ENCODE results near the gene SUSD5.
"Not testable (repeated sequence)": the region's sequence is repeated elsewhere in the genome, so short reads cannot be mapped to it uniquely, and the experiment has no call there.

Gene SUSD5

DNA sequence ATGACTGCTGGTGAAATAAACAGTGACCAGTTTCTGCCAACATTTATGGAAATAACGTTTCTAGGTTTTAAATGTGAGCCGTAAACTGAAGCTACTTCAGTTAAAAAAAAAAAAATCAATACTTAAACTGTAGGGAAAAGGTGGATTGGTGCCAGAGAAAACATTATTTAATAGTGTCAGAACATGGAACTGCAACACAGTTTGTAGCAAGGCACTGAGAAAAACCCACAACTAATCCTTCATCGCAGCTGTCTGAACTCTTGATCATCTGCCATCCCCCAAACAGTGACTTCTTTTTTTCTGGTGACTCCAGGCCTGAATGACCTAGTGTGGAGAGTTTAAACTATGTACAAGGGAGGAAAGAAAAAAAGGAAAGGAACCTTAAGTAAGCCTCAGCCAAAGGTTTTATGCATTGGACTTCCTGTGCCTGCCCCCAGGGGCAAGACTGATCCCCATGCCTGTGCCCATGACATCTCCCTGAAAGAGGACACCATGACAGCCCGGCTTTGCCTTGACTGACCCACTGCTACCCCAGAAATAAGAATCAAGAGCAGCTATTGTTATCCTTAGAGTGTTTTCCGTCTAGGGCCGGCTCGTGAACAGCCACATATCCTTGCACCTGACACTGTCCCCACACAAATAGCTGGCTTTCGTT is 71.7 kb downstream of the SUSD5 start:
- no peak for DNase-seq

DNA sequence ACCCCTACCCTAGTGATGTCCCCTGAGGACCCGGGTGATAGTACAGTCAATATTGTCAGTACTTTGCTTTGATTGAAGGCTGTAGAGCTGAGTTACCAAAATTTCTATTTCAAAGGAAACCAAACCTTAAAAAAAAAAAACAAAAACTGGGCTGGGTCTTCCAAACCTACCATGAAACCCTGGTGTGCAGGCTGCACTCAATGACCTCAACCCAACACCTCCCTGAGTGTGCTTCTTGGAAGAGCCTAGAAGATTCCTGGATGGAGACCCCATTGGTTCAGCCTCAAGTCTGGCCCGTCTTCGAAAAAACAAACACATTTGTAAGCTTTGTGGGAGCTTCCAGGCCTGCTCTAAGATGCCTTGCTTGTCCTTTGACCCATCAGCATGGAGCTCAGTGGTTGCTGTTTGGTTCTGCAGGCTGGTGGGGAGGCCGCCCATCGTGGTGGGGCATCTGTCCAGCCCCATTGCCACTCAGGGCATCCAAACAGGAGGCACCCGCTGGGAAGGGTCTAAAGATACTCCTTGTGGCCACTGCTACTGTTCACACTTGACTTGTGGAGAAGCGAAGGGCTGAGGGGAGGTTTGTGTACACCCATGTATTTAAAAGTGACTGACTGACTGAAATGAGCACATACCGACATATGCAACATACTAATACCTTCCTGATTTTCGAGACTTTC is 72.6 kb downstream of the SUSD5 start:
- no peak for DNase-seq

DNA sequence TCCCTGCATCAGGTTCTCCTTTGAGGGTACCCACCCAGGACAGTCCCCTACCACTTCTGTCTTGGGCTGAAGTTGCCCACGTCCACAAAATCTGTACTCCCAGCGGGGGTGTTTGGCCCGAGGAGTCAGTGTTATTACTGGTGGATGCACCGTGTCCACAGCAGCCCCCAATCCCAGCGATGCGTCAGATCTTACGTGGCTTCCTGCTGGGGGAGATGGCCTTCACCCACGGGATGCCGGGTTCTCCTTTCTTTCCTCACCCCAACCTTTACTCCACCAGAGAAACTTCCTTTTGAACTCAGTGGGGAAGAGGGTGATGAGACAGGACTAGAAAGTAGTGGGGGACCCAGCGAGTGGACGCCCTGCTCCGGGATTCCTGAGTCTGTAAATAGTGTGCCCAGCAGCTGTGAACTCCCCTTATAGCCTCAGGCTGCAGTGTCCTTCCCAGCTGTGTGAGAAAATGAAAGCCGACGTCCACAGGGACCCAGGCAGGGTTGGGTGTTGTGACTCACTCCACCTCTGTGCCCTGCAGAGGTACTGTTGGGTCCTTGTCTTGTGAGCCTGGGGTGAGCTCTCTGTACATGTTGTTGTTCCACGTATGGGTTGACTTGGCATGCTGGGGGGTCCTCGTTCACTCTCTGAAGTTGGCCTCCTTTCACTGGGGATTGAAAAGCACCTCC is 73.2 kb downstream of the SUSD5 start:
- no peak for DNase-seq

DNA sequence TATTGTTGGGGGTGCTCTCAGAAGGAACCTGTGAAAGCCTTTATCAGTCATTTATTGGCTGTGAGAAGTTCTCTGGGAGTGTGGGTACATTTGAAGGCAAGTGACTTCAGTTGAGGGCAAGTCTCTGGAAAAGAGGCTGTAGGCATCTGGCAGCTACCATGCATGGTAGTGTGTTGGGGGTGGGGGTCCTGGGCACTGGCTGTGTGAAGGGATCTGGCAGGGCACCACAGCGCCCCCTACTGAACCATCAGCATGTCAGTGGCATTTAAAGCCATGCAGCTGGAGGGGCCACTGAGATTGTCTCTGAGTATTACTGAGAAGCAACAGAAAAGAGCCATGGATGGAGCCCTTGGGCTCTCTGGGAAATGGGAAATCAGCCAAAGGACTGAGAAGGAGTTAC is 74.2 kb downstream of the SUSD5 start:
- DNase-seq = no peak

DNA sequence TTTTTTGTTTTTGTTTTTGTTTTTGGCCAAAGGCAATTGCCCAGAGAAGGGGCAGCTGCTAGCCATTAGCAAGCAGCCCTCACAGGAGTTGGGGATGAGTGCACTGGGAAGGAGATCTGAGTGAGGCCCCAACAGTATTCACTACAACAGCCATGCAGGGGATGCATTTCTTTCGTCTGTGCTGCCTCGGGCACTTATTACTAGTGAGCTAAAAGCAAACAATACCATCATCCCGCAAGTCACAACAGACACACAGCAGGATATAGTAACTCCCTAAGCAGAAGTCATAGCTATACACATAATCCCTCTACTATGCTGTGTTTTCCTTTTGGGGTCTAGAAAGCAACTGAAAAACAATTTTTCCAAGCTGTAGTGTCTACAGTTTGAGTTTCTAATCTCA is 77.6 kb downstream of the SUSD5 start:
- DNase-seq = no peak

DNA sequence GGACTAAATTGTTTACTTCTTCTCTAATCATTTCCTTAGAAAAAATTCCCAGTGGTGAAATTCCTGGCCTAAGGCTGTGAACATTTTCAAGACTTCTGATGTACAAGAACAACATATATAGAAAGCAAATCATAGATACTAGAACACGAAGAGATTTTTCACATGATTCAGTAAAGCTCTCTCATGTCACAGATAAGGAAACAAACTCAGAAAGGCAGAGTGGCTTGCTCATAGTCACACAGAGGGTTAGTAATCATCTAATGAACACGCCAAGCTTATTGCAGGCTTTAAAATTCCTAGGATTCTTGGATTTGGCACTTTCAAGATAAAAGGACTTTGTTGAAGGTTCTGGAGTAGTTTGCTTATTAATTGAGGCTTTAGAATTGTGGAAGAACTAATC is 78.6 kb downstream of the SUSD5 start:
- DNase-seq = no peak

DNA sequence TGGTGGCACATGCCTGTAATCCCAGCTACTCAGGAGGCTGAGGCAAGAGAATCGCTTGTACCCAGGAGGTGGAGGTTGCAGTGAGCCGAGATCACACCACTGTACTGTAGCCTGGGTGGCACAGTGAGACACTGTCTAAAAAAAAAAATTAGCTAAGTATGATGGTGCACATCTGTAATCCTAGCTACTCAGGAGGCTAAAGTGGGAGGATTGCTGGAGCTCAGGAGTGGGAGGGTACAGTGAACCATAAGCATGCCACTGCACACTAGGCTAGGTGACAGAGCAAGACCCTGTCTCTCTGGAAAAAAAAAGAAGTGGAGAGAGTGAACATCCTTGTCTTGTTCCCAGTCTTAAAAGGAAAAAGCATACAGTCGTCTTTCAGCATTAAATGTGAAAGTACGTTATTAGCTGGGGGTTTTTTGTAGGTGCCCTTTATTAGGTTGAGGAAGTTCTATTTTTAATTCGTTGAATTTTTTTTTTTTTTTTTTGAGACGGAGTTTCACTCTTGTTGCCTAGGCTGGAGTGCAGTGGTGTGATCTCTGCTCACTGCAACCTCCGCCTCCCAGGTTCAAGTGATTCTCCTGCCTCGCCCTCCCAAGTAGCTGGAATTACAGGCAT is 79.5 kb downstream of the SUSD5 start:
- not testable (repeated sequence) for DNase-seq

DNA sequence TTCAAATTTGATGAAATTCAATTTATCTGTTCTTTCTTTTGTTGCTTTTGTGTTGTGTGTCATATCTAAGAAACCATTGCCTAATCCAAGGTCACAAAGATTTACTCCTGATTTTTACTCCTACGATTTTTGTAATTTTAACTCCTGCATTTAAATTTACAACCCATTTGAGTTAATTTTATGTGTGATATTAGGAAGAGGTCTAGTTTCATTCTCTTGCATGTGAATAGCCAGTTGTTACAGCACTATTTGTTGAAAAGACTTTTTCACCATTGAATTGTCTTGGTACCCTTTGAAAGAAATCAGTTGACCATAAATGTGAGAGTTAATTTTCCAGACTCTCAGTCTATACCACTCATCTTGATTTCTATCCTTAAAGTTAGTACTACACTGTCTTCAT is 80.9 kb downstream of the SUSD5 start:
- no peak for DNase-seq

DNA sequence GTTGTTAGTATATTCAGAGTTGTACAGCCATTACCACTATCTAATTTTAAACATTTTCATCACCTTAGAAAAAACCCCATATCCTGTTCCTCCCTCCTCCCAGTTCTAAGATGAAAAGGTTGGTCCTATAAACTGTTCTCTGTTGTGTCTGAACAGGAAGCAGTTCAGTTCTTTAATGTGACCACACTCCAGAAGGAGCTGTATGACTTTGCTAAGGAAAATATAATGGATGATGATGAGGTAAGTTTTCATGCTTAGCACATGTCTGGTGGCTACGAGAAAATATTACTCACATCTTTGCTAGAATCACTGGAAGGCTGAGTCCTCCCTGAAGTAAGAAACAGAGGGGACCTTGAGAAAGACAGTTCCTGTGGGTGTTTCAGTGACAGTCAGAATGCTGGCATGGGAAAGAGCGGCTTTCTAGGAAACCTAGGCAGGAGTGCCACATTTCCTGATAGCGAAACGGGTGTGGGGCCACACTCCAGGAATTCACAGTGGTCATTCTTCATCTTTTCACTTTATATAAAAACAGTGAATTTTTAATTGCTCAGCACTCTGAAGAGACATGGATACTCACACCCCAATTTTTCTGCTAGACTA is 84.5 kb downstream of the SUSD5 start:
- no peak for DNase-seq

DNA sequence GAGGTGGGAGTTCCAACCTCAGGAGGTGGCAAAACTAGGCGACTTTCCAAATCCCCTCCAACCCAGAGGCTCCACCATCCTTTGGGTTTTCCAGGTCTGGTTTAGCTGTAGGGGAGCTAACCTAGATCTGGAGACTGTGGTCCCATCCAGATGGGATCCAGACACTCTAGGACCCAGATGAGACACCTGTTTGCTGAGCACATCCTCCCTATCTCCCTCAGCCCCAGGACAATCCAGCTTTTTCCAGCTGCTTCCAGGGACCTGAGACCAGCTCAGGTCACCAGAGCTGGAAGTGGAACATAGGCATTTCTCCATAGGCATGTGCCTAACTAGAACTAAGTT is 86.6 kb downstream of the SUSD5 start:
- no peak for DNase-seq

DNA sequence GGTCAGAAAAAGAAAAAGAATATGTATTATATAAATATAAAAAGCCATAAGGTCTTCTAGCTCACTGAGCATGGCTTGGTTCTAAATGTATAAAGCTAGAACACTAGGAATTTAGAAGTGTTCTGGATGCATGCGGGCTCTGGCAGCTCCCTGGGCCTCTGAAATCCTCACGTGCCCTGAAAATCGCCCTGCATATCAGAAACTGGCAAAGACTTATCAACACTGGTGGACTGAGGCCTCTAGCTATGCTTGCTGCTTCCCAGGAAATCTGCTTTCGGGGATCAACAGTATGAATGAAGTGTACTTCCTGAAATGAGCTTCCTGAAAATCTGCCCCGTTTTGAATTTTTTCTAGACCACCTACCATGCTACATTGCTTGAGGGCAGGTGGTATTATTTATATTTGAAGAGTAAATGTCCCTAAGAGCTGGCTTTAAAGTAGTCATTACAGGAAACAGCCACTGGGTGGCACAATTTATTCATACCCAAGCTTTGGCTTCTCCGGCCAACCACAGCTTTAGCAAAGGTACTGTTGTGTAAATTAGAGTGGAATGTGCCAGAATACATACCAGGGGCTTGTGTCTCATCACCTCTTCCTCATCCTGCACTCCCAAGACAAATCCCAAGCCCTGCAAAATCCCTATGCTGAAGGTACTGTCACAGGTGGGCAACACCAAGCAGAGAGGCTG is 87.1 kb downstream of the SUSD5 start:
- peak; percentile 0 for DNase-seq

DNA sequence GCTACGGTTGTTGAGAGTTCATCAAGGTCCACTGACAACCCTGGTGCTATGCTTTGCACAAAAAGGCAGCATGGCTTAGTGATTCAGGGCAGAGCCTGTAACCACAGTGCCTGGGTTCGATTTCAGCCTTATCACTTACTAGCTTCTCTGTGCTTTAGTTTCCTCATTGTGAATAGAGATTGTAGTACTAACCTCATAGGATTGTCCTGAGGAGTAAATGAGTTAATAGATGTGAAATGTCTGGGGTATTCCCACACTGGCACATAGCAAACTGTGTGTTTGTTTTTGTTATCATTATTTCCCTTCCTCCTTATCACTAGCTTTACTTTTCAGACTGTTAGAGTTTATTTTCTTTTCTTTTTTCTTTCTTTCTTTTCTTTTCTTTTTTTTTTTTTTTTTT is 88.5 kb downstream of the SUSD5 start:
- no peak for DNase-seq

DNA sequence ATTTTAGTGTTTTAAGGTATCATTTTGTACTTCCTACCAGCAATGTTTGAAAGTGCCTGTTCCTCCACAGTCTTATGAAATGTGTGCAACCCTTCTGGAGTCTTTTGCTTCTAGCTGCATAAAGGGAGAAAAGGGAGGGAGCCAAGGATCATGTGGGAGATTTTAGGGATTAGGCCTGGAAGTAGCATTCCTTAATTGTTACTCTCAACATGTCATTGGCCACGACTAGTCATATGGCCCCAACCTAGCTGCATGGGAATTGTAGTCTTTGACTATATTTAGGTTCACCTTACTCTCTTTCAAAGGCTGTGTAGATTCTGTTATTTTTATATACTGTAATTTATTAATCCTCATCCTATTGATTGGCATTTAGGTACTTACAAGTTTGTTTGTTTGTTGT is 89.9 kb downstream of the SUSD5 start:
- DNase-seq = no peak

DNA sequence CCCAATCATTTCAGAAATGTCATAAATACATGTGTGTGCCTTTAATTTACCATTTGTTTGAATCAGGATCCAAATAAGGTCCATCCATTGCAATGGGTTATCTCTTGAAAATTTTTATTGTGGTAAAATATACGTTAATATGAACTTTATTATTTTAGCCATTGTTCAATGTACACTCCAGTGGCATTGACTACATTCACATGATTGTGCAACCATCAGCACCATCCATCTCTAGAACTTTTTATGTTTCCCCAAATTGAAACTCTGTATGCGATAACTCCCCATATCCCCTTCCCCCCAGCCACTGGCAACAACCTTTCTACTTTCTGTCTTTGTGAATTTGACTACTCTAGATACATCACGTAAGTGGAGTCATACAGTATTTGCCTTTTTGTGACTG is 92.8 kb downstream of the SUSD5 start:
- DNase-seq = no peak

DNA sequence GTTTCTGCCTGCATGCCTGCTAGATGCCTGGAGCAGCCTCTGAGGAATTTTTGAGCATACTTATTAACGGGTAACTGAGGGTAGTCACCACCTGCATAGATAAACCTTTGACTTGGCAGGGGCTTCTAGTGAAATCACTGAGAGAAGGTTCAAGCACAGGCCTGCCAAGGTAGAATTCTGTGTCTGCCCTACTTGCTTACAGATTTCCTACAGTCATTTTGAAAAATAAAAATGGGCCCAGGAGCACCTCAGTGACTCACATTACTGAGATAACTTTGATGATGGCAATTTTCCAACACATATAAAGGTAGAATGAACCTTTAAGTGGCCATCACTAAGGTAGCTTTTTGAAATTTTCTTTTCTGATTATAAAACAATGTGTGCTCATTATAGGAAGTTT is 94.0 kb downstream of the SUSD5 start:
- no peak for DNase-seq

DNA sequence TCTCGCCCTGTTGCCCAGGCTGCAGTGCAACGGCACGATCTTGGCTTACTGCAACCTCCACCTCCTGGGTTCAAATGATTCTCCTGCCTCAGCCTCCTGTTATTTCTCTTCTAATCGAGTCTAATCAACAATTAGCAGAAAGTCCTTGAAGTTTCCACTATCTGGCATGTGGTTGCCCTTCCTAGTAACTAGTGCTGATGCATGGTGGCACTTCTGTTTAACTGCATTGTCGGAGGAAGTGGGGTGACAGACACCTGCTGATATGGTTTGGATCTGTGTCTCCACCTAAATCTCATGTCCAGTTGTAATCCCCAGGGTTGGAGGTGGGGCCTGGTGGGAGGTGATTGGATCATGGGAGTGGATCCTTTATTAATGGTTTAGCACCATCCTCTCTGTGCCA is 95.6 kb downstream of the SUSD5 start:
- no peak for DNase-seq

DNA sequence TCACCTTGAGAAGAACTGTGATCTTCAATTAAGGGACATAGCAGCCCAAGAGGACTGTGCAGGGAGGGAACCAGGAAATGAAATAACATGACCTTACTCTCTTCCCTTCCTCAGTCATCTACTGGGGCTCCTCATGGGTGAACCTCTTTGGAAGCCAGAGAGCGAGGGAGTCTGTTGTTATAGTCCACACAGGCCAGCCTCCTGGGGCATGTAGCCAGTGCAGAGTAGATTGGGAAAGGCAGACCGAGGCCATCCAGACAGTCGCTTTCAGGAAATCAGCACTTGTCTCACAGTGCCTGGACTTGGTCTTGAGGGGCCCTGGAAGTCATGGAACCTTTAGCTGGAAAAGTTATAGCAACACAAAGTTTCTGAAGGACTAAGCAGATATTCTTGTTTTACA is 98.7 kb downstream of the SUSD5 start:
- no peak for DNase-seq

DNA sequence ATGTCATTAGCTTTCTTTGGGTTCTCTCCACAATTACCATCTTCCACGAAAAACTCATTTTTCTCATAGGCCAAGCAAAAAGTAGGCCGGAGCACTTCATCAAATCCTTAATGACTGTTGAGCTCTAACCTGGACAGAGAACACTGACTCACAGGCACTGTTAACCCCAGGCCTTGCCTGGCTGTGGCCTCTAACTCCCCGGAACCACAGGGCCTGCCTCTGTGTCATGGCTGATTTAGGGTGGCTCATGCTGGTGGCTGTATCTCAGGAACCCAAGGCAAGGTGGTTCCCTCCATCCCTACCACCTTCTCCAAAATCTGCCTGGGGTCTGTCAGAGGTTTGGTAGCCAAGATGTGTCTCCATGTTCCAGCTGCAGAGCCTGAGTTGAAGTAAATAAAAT is 101.1 kb downstream of the SUSD5 start:
- DNase-seq = no peak

DNA sequence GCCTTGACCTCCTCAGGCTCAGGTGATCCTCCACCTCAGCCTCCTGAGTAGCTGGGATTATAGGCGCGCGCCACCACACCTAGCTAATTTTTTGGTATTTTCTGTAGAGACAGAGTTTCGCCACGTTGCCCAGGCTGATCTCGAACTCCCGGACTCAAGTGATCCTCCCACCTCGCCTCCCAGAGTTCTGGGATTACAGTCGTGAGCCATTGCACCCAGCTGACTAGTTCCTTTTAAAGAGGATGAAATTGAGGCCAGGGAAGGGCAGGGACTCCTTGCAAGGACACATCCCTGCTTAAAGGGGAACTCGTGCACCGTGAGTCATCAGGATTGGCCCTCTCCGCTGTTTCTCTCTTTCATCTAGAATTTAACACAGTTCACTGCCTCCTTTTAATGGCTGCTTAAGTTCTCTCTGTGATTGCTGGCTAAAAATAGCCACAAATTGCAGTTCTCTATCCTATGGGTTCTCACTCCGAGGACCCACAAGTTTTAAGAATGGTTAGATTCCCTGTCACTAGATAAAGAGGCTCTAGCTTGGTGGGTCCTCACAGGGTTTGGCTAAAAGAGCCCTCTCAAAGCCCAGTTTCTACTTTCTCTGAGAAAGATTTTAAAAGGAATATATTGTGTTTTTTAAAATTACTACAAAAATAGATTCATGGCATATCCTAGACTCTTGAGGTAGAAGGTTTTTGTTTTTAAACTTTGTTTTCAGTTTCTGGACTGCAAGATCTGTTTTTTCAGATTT is 103.4 kb downstream of the SUSD5 start:
- DNase-seq = no peak

DNA sequence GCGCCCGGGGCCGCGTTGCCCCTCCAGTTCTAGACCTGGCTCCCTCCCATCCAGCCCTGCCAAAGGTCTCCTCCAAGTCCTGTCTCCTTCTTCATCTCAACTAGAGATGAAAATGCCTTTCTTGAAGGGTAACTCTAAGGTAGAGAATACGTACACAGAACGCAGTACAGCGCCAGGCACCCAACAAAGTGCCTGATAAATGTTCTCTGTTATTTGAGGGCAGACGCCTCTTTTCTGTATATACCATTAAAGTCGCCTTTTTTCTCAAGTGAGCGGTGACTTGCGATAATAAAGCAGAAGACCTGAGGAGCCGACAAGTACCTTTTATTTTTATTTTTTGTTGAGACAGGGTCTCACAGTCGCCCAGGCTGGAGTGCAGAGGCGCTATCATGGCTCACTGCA is 104.0 kb downstream of the SUSD5 start:
- DNase-seq = no peak

DNA sequence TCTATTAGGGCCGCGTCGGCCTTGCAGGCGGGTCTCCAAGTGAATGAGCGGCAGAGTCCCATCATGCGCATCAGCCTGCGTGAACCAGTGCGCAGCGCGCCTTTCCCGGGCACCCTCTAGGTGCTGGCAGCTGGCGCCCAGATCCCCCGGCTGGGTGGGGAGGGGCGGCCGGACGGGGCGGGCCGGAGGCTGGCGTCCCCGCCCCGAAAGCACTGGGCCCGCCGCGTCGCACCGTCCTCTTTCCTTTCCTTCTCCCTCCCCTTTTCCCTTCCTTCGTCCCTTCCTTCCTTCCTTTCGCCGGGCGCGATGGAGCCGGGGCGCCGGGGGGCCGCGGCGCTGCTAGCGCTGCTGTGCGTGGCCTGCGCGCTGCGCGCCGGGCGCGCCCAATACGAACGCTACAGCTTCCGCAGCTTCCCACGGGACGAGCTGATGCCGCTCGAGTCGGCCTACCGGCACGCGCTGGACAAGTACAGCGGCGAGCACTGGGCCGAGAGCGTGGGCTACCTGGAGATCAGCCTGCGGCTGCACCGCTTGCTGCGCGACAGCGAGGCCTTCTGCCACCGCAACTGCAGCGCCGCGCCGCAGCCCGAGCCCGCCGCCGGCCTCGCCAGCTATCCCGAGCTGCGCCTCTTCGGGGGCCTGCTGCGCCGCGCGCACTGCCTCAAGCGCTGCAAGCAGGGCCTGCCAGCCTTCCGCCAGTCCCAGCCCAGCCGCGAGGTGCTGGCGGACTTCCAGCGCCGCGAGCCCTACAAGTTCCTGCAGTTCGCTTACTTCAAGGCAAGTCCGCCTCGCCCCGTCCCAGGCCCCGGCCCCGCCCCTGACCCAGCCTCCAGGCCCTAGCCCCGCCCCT is 104.6 kb downstream of the SUSD5 start, which contains the start of gene CRTAP:
Gene CRTAP, plus strand, starts transcription at position 243 of the 850 bp plus-strand sequence. Its CDS starts 64 bp downstream, at position 307.
- peak; percentile 40 for DNase-seq

Measured in NCI-H774 (cell line).